ENCODE results near the gene SH3PXD2A. TPM values are rescaled to one million over a fixed set of nuclear protein-coding genes. Genes with fewer than 3 reads are reported as not detected.

SH3PXD2A gene
- total RNA-seq, 4 donors from 2014 or later = 9.4 to 20.6 (median 11.2) TPM

DNA sequence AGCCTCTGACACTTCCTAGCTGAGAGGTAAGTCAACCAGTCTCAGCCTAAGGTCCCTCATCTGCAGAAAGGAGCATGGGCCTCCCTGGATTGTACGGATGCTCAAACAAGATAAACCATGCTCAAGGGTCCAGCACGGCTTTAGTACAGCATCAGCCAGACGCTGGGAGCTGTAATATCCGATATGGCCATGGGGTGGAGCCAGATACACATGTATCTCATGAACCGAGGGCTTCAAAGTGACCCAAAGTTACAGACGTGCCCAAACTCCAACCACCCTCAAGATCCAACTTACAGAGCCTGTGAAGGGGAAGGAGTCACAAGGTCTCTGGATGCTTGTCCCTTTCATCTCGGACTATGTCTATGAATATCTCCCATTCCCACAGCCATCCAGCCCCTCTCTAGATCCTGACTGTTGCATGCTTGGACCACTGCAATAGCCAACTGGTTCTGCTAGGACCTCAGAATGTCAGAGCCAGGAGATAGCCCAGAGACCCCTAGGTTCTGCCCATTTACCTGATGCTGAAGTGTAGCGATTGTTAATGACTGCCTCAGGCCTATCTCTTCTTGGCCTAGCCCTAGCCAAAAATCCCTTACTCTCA, 142.4 kb downstream of the SH3PXD2A start:
- WGBS, 2 donors = 20 to 28% methylated on average over 4 to 7 of the region's 8 CpGs
- TF ChIP-seq POLR2A (IDR thresholded peaks at IDR 0.05) = no peak
- TF ChIP-seq, protein P1, sequence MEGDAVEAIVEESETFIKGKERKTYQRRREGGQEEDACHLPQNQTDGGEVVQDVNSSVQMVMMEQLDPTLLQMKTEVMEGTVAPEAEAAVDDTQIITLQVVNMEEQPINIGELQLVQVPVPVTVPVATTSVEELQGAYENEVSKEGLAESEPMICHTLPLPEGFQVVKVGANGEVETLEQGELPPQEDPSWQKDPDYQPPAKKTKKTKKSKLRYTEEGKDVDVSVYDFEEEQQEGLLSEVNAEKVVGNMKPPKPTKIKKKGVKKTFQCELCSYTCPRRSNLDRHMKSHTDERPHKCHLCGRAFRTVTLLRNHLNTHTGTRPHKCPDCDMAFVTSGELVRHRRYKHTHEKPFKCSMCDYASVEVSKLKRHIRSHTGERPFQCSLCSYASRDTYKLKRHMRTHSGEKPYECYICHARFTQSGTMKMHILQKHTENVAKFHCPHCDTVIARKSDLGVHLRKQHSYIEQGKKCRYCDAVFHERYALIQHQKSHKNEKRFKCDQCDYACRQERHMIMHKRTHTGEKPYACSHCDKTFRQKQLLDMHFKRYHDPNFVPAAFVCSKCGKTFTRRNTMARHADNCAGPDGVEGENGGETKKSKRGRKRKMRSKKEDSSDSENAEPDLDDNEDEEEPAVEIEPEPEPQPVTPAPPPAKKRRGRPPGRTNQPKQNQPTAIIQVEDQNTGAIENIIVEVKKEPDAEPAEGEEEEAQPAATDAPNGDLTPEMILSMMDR (IDR thresholded peaks at IDR 0.05) = peak; percentile 72 to 95 (median 88)
- no peak overlapping the region for H3K27ac ChIP-seq
- no peaks in the 10 kb centered on the region for H3K9me3 ChIP-seq
- peak; percentile 82 to 84 for DNase-seq
- H3K36me3 ChIP-seq = no peaks in the 10 kb centered on the region
- no peak overlapping the region for H3K4me3 ChIP-seq (replicated peaks in 1 of 3)
- H3K27me3 ChIP-seq = no peaks in the 10 kb centered on the region
- no peaks in the 10 kb centered on the region for H3K4me1 ChIP-seq
- intact Hi-C loops (cut with DNase I) = loop anchor here (5.0 kb wide), 2 partner anchors 144 to 169 kb away; partner anchors contain the start of gene SH3PXD2A

GRCh38 chr10:103712146-103712545, 143.2 kb downstream of the SH3PXD2A start:
- no peaks in the 10 kb centered on the region for H3K36me3 ChIP-seq
- no peaks in the 10 kb centered on the region for H3K4me1 ChIP-seq
- DNase-seq = no peak
- H3K9me3 ChIP-seq = no peaks in the 10 kb centered on the region
- H3K27ac ChIP-seq = no peak overlapping the region
- WGBS, 2 donors = 73 to 75% methylated on average over 4 to 5 of the region's 5 CpGs
- TF ChIP-seq, protein P1 (IDR thresholded peaks at IDR 0.05) = no peak
- no peak for TF ChIP-seq POLR2A (IDR thresholded peaks at IDR 0.05)
- intact Hi-C loops (cut with DNase I) = loop anchor here (5.0 kb wide), 2 partner anchors 145 to 170 kb away; partner anchors contain the start of gene SH3PXD2A
- no peaks in the 10 kb centered on the region for H3K27me3 ChIP-seq
- no peak overlapping the region for H3K4me3 ChIP-seq (replicated peaks in 1 of 3)

GRCh38 chr10:103711351-103711994, 143.9 kb downstream of the SH3PXD2A start:
- intact Hi-C loops (cut with DNase I) = loop anchor here (5.0 kb wide), 2 partner anchors 146 to 171 kb away; partner anchors contain the start of gene SH3PXD2A
- H3K4me1 ChIP-seq = no peaks in the 10 kb centered on the region
- no peaks in the 10 kb centered on the region for H3K36me3 ChIP-seq
- TF ChIP-seq, protein P1 (IDR thresholded peaks at IDR 0.05) = no peak
- H3K9me3 ChIP-seq = no peaks in the 10 kb centered on the region
- H3K4me3 ChIP-seq (replicated peaks in 1 of 3) = no peak overlapping the region
- H3K27ac ChIP-seq = no peak overlapping the region
- WGBS, 2 donors = 75 to 88% methylated on average over 13 to 15 of the region's 15 CpGs
- no peaks in the 10 kb centered on the region for H3K27me3 ChIP-seq
- DNase-seq = no peak

GRCh38 chr10:103710490-103710889, 144.9 kb downstream of the SH3PXD2A start:
- Histone ChIP-seq H3K9me3 (no peaks in the 10 kb centered on the region), H3K27ac (no peak overlapping the region), H3K27me3 (no peaks in the 10 kb centered on the region), H3K4me3 (replicated peaks in 1 of 3) (no peak overlapping the region), H3K36me3 (no peaks in the 10 kb centered on the region), H3K4me1 (no peaks in the 10 kb centered on the region)
- no peak for TF ChIP-seq POLR2A (IDR thresholded peaks at IDR 0.05)
- TF ChIP-seq, protein P1 (IDR thresholded peaks at IDR 0.05) = no peak
- 81 to 85% methylated on average over 4 of the region's 4 CpGs for WGBS, 2 donors
- intact Hi-C loops (cut with DNase I) = loop anchor here (5.0 kb wide), 2 partner anchors 147 to 172 kb away; partner anchors contain the start of gene SH3PXD2A
- no peak for DNase-seq

- TF ChIP-seq POLR2A (IDR thresholded peaks at IDR 0.05) = no peak
- TF ChIP-seq, protein P1 (IDR thresholded peaks at IDR 0.05) = no peak
- Histone ChIP-seq H3K4me3 (replicated peaks in 1 of 3) (no peak overlapping the region), H3K27me3 (no peaks in the 10 kb centered on the region), H3K9me3 (no peaks in the 10 kb centered on the region), H3K27ac (no peak overlapping the region), H3K36me3 (no peaks in the 10 kb centered on the region), H3K4me1 (no peaks in the 10 kb centered on the region)
- DNase-seq = no peak
- intact Hi-C loops (cut with DNase I) = no loop called here
- WGBS, 2 donors = 80 to 92% methylated on average over 8 of the region's 8 CpGs
These were observed 145.9 kb downstream of the SH3PXD2A start for GRCh38 chr10:103709341-103709920.
